ENCODE measurements around the gene CREB1. TPM values are rescaled to one million over a fixed set of nuclear protein-coding genes. Genes with fewer than 3 reads are reported as not detected.

The CREB1 gene
- polyA plus RNA-seq, 1 of the 3 experiments (the other 2 are of a cell fraction) = 14.5 TPM

GRCh38 chr2:207499114-207499513 lies 30.6 kb upstream of the CREB1 start (continued):
- no peak for TF ChIP-seq CTCF (IDR thresholded peaks at IDR 0.05)

- Histone ChIP-seq H3K4me1 (ENCODE audit: control insufficient read depth in 1 of 2, insufficient read depth in 2 of 2, low read depth in 1 of 2, low read length in 1 of 2) (peaks cover 7 to 34% of the 10 kb centered on the region in 2 experiments; a peak in 3 of 4 replicates), H3K27me3 (ENCODE audit: insufficient read depth) (no peaks in the 10 kb centered on the region)
Measured at GRCh38 chr2:207501802-207502576, 27.8 kb upstream of the CREB1 start.

More at GRCh38 chr2:207501802-207502576, 27.8 kb upstream of the CREB1 start:
- no peaks in the 10 kb centered on the region for H3K36me3 ChIP-seq (replicated peaks in 1 of 2; ENCODE audit: control insufficient read depth in 1 of 2, insufficient read depth in 2 of 2, low read length in 1 of 2)
- no peaks in the 10 kb centered on the region for H3K79me2 ChIP-seq (ENCODE audit: insufficient read depth)
- WGBS (ENCODE audit: low lambda C conversion rate) = 97% methylated on average over 7 of the region's 7 CpGs
- ChIA-PET CTCF (interaction anchor here (1.0 kb wide), 1 partner anchor 15 kb away, joined by 3 read pairs; no protein-coding TSS in a partner anchor), POLR2A (no interaction called here)
- no peaks in the 10 kb centered on the region for H3K9me2 ChIP-seq
- H3K9ac ChIP-seq = no peak overlapping the region
- H3K9me3 ChIP-seq = no peaks in the 10 kb centered on the region
- no peaks in the 10 kb centered on the region for H4K20me1 ChIP-seq (ENCODE audit: insufficient read depth)
- no peak overlapping the region for H3K4me2 ChIP-seq
- H3K27ac ChIP-seq (ENCODE audit: low read depth in 2 of 2, low read length in 1 of 2) = no peak overlapping the region
- H3K4me3 ChIP-seq (ENCODE audit: low read depth in 2 of 2, low read length in 1 of 2) = no peak overlapping the region
- no peak overlapping the region for H2AFZ ChIP-seq (ENCODE audit: low read depth)
- peaks cover 11% of the 10 kb centered on the region for H3F3A ChIP-seq (replicated peaks; ENCODE audit: insufficient read depth)
- no peak for DNase-seq
- TF ChIP-seq GATA2 (CRISPR knock-in tag; IDR thresholded peaks at IDR 0.05) (no peak), USF2 (IDR thresholded peaks at IDR 0.05; ENCODE audit: borderline replicate concordance, low read depth, low read length) (no peak), RXRA (IDR thresholded peaks at IDR 0.05; ENCODE audit: borderline replicate concordance, low read depth) (no peak), FOXM1 (IDR thresholded peaks at IDR 0.05; ENCODE audit: low read depth) (no peak), NRF1 (IDR thresholded peaks at IDR 0.05; ENCODE audit: low read depth, low read length) (no peak), JUND (IDR thresholded peaks at IDR 0.05) (no peak), TAF1 (IDR thresholded peaks at IDR 0.05; ENCODE audit: borderline replicate concordance, low read depth, low read length) (no peak), SMC3 (IDR thresholded peaks at IDR 0.05; ENCODE audit: low read depth, low read length) (no peak), FOXJ3 (CRISPR knock-in tag; IDR thresholded peaks at IDR 0.05) (no peak), CTCF (IDR thresholded peaks at IDR 0.05) (no peak), YY1 (IDR thresholded peaks at IDR 0.05; ENCODE audit: low read depth) (no peak), TEAD4 (IDR thresholded peaks at IDR 0.05; ENCODE audit: borderline replicate concordance, insufficient read depth) (no peak), FOSL2 (IDR thresholded peaks at IDR 0.05; ENCODE audit: borderline replicate concordance, low read depth) (no peak), EZH2phosphoT487 (IDR thresholded peaks at IDR 0.05; ENCODE audit: borderline replicate concordance, low read depth) (no peak), SIN3A (IDR thresholded peaks at IDR 0.05; ENCODE audit: borderline replicate concordance, low read depth, low read length) (no peak), TCF12 (IDR thresholded peaks at IDR 0.05) (no peak), MEF2A (IDR thresholded peaks at IDR 0.05; ENCODE audit: borderline replicate concordance, low read depth) (no peak), NFIC (IDR thresholded peaks at IDR 0.05; ENCODE audit: borderline replicate concordance) (no peak), MAX (IDR thresholded peaks at IDR 0.05; ENCODE audit: low read depth) (no peak)

All from SK-N-SH (cell line).